ENCODE data around the gene CD99L2. TPM values are rescaled to one million over a fixed set of nuclear protein-coding genes. Genes with fewer than 3 reads are reported as not detected.

Gene CD99L2
- total RNA-seq, 1 donor from 2014 or later: 23.8 TPM

DNA sequence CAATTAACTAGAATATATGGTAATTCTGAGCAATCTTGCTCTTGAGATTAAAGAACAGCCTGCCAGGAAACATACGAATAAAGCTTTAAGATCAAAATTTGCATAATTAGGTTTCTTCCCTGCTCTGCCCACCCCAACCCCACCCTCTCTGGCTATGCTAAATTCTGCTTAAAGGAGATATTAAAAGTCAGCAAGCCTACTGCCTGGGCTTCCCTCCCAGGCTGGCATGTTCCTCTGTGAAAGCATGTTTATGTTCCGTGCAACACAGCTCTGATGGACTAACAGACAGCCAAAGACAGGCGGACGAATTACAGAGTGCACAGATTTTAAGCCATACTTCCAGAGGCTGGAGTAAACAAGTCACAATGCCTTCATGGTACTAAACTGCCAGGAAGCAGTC lies 28.4 kb downstream of the CD99L2 start:
- intact Hi-C loops (cut with DNase I): no loop called here
- no peaks in the 10 kb centered on the region for H3K4me1 ChIP-seq
- H3K27me3 ChIP-seq: no peaks in the 10 kb centered on the region
- no peaks in the 10 kb centered on the region for H3K9me3 ChIP-seq
- TF ChIP-seq POLR2A (IDR thresholded peaks at IDR 0.05) (no peak), POLR2AphosphoS5 (IDR thresholded peaks at IDR 0.05; ENCODE audit: insufficient read depth in 1 of 2, low read depth in 1 of 2) (no peak)
- TF ChIP-seq, protein P1, sequence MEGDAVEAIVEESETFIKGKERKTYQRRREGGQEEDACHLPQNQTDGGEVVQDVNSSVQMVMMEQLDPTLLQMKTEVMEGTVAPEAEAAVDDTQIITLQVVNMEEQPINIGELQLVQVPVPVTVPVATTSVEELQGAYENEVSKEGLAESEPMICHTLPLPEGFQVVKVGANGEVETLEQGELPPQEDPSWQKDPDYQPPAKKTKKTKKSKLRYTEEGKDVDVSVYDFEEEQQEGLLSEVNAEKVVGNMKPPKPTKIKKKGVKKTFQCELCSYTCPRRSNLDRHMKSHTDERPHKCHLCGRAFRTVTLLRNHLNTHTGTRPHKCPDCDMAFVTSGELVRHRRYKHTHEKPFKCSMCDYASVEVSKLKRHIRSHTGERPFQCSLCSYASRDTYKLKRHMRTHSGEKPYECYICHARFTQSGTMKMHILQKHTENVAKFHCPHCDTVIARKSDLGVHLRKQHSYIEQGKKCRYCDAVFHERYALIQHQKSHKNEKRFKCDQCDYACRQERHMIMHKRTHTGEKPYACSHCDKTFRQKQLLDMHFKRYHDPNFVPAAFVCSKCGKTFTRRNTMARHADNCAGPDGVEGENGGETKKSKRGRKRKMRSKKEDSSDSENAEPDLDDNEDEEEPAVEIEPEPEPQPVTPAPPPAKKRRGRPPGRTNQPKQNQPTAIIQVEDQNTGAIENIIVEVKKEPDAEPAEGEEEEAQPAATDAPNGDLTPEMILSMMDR (IDR thresholded peaks at IDR 0.05): no peak
- H3K4me3 ChIP-seq: no peak overlapping the region
- H3K27ac ChIP-seq: no peak overlapping the region
- H3K36me3 ChIP-seq: no peaks in the 10 kb centered on the region
- DNase-seq (ENCODE audit: extremely low spot score in 2 of 2): no peak

DNA sequence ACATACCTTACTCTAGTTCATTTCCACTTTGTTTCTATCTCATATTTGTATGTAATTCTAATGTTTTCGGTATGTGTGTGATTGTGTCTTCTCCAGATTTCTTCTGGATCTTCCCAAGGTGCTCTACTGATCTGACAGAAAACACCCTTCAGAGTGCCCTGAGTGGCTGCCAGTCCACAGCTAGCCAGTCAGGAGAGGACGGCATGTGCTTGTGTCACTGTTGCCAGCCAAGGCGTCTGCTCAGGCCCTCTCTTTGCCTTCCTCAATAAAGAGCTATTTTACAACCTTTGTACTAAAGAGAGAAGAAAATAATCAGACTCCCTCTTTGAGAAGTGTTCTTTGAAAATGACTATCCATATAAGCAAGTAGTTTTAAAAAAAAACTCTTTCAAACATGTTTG lies 29.0 kb downstream of the CD99L2 start:
- no peaks in the 10 kb centered on the region for H3K36me3 ChIP-seq
- TF ChIP-seq POLR2A (IDR thresholded peaks at IDR 0.05) (no peak), POLR2AphosphoS5 (IDR thresholded peaks at IDR 0.05; ENCODE audit: insufficient read depth in 1 of 2, low read depth in 1 of 2) (no peak)
- TF ChIP-seq, protein P1 (IDR thresholded peaks at IDR 0.05): no peak
- H3K9me3 ChIP-seq: no peaks in the 10 kb centered on the region
- H3K27me3 ChIP-seq: no peaks in the 10 kb centered on the region
- no peak overlapping the region for H3K27ac ChIP-seq
- no peak overlapping the region for H3K4me3 ChIP-seq
- intact Hi-C loops (cut with DNase I): no loop called here
- H3K4me1 ChIP-seq: no peaks in the 10 kb centered on the region
- DNase-seq (ENCODE audit: extremely low spot score in 2 of 2): no peak

DNA sequence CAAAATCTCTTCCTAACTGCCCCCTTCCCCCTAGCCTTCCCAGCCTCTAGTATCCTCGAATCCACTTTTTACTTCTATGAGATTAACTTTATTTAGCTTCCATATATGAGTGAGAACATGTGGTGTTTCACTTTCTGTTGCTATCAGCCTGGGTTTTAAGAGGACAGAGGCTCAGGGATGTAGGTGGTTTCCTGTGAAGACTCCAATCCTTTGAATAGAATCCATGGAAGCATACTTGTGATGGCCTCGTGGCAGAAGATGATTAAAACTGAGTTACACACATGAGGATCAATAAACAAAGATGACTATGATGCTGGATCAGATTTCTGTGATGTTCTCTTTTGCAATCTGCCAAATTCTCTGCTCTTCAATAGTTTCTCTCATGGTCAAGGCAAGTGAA lies 29.8 kb downstream of the CD99L2 start:
- intact Hi-C loops (cut with DNase I): no loop called here

DNA sequence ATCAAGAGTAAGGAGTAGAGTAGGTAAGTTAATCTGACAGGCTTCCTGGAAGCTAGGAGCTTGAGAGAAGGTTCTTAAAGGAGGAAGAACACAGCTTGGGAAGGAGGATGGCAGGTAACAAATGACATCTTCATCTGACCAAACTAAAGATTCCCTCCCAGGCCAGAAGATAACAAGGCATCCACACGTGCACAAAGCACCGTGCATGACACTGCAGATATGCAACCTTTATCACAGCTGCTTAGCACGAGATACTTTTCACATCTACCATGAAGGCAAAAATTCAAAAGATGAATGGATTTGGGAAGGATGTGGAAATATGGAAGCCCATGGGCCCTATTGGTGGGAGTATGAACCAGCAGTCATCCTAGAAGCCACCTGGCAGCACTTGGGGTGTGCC lies 34.3 kb downstream of the CD99L2 start:
- H3K27me3 ChIP-seq: no peaks in the 10 kb centered on the region
- DNase-seq (ENCODE audit: extremely low spot score in 2 of 2): no peak

More for the DNA sequence above, 29.8 kb downstream of the CD99L2 start:
- no peaks in the 10 kb centered on the region for H3K4me1 ChIP-seq
- TF ChIP-seq POLR2A (IDR thresholded peaks at IDR 0.05) (no peak), POLR2AphosphoS5 (IDR thresholded peaks at IDR 0.05; ENCODE audit: insufficient read depth in 1 of 2, low read depth in 1 of 2) (no peak)
- TF ChIP-seq, protein P1 (IDR thresholded peaks at IDR 0.05): no peak
- H3K27ac ChIP-seq: no peak overlapping the region
- no peak overlapping the region for H3K4me3 ChIP-seq
- DNase-seq (ENCODE audit: extremely low spot score in 2 of 2): no peak
- H3K36me3 ChIP-seq: no peaks in the 10 kb centered on the region
- no peaks in the 10 kb centered on the region for H3K9me3 ChIP-seq
- no peaks in the 10 kb centered on the region for H3K27me3 ChIP-seq

DNA sequence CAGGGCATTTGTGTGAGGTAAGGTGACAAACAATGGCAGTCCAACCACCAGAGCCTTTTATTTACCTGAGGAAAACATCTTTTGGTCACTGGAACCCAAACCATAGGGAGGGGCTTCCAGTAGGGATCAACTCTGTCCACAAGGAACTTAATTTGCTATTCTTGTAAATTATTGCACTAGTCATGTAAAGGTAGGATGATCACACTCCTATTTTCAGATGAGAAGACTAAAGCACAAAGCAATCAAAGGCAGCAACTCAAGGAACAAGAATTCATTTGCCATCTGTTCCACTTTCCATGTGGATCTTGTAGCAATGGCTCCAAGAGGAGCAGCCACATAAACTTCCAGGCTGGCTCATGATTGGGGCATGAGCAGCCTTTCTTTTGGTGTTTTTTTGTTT lies 35.3 kb downstream of the CD99L2 start:
- DNase-seq (ENCODE audit: extremely low spot score in 2 of 2): no peak
- H3K4me1 ChIP-seq: no peaks in the 10 kb centered on the region
- no peak overlapping the region for H3K27ac ChIP-seq
- TF ChIP-seq, protein P1 (IDR thresholded peaks at IDR 0.05): no peak
- TF ChIP-seq POLR2A (IDR thresholded peaks at IDR 0.05): no peak
- no peak for TF ChIP-seq POLR2AphosphoS5 (IDR thresholded peaks at IDR 0.05; ENCODE audit: insufficient read depth in 1 of 2, low read depth in 1 of 2)
- H3K36me3 ChIP-seq: no peaks in the 10 kb centered on the region
- no peaks in the 10 kb centered on the region for H3K9me3 ChIP-seq
- no peaks in the 10 kb centered on the region for H3K27me3 ChIP-seq
- H3K4me3 ChIP-seq: no peak overlapping the region
- intact Hi-C loops (cut with DNase I): no loop called here

More for the DNA sequence above, 34.3 kb downstream of the CD99L2 start:
- no peaks in the 10 kb centered on the region for H3K9me3 ChIP-seq
- no peak overlapping the region for H3K4me3 ChIP-seq
- TF ChIP-seq, protein P1 (IDR thresholded peaks at IDR 0.05): no peak
- TF ChIP-seq POLR2A (IDR thresholded peaks at IDR 0.05) (no peak), POLR2AphosphoS5 (IDR thresholded peaks at IDR 0.05; ENCODE audit: insufficient read depth in 1 of 2, low read depth in 1 of 2) (no peak)
- no peaks in the 10 kb centered on the region for H3K4me1 ChIP-seq
- no peak overlapping the region for H3K27ac ChIP-seq
- no peaks in the 10 kb centered on the region for H3K36me3 ChIP-seq
- intact Hi-C loops (cut with DNase I): no loop called here
